HG02571 (cell line): ENCODE data around the gene EIF4E1B.

Experiments used
- ATAC-seq: cut with Tn5 transposase; IDR thresholded peaks from one replicate; pipeline ENCODE4 v1.9.1; 2021; ENCODE audit warnings: mild to moderate bottlenecking, moderate library complexity; ENCODE audit not compliant: unreplicated experiment

The EIF4E1B gene

DNA sequence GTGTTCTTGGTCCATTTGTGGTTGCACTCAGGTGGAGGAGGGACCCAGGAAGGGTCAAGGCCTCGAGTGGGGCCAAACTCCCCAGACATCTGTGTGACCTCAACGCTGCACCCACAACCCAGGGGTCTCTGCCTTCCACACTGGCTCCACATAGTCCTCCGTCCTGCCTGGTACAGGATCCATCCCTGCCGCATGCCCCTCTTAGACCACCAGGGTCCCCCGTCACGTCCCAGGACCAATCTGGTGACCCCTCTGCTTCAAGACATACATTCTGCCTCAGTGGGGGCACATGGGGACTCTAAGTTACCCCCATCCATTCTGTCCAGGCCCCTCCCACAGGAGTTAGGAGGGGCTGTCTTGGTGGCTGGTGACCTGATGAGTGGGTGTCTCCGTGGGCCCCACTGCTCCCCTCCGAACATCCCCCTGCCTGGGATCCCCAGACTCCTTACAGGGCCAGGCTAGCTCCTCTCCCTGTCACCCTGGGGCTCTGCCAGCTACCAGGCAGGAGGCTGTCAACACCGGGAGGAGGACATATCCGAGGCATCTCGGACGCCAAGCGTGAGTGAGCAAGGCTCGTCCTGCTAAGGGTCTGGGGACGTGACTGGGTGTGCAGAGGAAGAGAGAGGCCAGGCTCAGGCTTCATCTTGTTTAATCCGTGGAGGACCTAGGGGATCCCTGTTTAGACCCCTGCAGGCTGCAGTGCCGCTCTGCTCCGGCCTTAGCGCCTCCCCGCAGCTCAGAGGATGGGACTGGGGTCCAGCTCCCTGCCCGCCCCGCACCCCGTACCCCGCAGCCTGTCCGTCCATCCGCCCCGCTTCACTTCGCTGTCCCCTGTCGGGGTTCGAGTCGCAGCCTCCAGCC lies 49.1 kb downstream of the EIF4E1B start:
- no peak for ATAC-seq

DNA sequence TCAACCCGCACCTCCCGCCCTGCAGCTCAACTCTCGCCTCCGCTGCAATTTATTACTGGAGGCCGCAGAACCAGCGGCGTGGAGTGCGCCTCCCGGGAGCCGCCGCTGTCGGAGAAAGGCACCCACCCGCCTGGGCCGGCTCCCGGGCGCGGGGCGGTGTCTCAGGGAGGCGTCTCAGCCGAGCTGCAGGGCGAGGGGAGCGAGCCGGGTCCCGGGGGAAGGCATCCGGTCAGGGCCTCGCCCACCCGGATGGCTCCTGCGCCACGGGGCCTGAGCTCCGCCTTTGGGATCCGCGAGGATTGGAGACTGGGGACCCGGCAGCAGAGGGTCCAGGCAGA lies 49.7 kb downstream of the EIF4E1B start:
- ATAC-seq: no peak

DNA sequence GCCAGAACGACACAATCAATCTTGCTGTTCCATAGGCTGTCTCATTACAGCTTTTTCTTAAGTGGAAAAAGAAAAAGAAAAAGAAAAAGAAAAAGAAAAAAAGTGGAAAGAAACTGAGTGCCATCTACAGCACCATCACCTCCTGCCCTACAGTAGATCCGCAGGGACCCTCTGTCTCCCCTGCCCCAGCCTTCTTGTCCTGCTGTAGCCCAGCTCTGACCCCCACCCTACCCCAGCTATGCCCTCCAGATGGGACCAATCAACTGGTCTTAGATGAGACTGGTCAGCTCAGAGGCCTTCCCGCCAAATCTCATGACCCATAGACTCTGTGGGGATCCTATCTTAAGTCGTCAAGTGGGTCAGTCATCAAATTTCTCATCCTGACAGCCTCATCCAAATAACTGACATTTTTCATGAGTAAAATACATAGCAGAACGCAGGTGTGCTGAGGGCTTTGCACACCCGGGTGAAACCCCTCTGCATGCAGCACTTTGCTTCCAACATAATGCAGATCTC lies 51.6 kb downstream of the EIF4E1B start:
- no peak for ATAC-seq

DNA sequence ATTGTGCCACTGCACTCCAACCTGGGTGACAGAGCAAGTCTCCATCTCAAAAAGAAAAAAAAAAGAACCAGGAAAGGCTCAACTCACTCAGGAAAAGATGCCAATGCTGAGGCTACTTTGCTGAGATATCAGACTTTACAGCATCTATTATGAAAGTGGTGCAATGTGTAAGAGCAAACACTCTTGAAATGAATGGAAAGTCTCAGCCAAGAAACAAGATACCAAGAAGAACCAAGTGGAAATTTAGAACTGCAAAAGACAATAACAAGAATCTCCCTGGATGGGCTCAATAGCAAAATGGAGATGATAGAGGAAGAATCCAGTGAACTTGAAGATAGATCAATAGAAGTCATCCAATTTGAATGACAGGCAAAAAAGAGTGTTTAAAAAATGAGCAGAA lies 54.5 kb downstream of the EIF4E1B start:
- no peak for ATAC-seq

DNA sequence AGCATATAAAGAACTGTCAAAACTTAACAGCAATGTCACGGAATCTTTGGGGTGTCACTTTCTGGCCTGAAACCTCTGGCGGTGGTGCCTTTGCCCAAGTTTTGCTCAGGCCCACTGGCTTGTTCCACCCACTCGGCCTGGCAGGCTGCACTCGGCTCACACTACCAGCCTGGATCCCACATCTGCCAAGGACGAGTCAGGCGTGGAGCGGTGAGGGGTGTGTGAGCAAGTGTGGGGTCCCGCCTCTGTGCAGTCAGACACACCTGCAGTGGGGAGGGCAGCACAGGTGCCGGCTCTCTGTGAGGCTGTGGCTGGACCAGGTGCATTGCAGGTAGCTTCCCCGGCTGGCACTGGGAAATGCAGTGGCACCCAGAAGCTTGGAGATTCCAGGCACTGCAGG lies 56.8 kb downstream of the EIF4E1B start:
- no peak for ATAC-seq

DNA sequence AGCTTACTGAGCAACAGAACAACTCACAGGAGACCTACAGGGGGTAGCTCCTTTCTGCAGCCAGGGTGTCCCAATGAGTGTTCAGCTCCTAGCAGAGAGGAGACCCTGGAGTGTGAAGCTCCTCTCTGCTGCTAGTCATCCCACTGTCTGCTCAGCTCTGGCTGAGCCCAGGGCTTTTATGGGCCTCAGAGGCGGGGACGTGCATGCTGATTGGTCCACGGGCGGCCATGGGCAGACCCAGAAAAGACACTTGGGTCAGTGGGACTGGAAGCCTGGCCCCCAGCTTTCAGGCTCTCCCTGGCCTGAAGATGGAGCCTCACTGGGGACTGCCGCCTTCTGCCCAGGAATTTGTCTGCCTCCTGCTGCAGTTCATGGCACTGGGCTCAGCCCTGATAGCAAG lies 57.4 kb downstream of the EIF4E1B start:
- no peak for ATAC-seq

DNA sequence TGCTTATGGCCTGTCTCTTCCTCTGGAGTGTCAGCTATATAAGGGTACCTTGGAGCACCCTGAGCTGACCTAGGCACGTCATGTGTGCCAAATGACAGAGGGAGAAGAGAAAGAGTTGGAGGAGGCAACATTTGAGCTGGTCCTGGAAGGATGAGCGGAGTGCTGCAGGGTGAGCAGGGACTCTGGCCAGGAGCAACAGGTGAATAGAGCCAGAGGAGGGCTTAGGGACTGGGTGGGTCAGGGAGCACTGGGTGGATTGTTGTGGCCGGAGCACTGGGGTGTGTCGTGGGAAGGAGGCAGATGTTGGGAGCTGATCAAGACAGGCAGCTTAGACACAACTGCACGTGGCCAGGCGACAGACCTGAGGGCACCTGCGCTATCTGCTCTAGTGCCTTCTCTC lies 60.4 kb downstream of the EIF4E1B start:
- ATAC-seq: no peak

DNA sequence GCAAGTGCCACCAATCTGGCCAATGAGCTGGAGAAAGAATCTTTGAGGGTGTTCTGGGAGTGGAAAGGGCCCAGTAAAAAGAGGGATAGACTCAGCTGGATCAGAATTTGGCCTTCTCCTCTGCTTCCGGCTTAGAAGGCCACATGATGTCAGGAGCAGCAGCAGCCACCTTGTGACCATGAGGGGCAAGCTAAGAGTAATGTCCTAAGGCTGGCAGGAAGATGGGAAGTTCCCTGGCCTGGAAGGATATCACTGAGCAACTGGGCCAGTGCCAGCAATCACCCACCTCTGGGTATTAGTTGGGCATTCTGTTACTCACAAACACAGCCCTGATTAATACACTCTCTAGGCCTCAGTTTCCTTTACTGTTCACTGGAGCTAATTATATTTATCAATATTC lies 61.0 kb downstream of the EIF4E1B start:
- no peak for ATAC-seq

DNA sequence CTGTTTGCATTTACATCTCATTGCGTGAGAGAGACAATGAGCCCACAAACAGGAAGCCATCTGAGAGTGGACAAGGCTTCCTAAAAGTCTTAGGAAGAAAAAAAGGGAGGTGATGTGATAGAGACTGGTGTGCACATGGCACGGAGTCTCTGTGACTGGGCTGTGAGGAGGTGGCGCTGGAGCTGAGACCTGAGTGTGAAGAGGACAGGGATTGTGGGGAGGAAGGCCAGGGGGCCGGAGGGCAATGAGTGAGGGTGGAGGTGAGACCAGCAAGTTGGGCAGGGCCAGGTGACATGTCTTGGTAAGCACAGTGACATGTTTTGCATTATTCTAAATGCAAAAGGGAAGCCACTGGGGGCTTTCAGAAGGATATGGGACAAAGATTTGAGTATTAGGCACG lies 61.9 kb downstream of the EIF4E1B start:
- no peak for ATAC-seq

DNA sequence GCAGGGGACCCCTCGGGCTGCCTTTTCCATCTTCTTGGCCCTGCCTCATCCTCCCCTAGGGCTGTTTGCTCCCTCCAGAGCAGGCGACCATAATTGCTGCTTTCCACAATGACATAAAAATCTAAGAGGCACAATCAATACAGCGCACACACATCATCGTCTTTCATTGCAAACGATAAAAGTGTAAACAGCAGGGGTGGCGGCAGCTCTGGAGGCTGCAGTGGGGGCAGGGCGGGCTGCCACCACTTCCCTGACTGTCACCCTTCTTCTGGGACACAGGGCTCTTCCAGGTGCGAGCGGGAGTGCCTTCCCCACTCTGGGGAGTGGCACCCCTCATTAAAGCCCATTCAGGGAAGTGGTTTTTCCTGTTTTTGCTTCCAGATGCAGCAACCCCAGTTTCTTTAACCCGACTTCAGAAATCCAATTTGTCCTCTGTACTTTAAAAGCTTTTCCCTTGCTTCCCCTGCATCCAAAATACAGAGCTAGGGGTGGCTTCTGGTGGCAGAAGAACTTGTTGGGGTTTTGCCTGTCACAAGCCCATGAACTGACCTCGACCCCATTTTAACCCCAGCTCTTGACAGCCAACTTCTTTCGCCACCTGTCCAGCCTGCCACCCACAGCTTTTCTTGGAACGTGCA lies 62.5 kb downstream of the EIF4E1B start:
- ATAC-seq: no peak

DNA sequence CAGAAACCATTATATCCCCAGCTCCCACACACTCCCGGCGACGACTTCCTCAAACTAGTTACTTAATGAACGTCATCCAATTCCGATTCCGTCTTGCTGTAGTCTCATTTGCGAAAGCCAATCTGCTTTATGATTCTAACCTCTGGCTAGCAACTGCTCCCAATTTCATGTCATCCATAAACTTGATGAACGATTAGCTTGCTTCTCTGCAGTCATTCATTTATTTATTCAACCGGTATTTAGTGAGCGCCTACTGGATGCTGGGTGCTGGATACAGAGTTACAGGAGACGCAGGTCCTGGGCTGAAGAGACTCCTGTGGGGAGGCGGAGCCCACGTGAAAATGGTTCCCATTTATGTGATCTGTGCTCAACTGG lies 63.0 kb downstream of the EIF4E1B start:
- no peak for ATAC-seq

DNA sequence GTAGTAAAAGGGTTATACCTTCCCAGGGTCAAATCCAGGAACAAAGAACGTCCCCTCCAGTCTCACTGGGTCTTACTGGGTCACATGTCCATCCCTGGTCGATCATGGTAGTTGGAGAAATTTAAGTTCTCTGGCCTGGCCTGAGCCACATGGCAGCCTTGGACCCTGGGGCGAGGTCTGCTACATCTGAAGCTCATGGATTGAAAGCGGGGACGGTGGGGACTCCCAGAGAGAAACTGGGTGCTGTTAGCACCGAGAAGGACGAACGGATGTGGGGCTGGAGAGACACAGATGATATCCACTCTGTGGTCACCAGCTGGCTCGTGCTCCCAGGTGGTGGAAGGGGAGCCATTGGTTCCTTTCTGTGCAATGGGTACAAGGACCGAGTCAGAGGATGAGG lies 63.7 kb downstream of the EIF4E1B start:
- no peak for ATAC-seq

DNA sequence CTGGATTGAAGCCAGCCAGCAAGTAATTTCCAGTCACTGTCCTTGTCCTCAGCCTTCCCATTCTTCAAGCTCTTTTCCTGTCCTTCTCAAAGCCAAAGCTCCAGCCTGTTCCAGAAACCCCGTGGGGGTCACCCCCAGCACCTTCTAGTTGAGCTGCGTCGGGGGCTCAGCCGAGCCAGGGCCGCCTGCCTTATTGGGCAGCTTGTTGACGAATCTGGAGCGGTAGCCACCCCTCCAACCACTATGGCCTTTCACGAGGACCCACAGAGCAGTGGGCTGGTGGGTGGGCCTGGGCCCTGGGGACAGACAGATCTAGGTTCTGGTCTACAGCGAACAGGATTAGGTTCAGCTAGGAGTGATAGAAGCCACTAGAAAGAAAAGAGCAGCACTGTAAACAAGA lies 64.2 kb downstream of the EIF4E1B start:
- ATAC-seq: no peak

DNA sequence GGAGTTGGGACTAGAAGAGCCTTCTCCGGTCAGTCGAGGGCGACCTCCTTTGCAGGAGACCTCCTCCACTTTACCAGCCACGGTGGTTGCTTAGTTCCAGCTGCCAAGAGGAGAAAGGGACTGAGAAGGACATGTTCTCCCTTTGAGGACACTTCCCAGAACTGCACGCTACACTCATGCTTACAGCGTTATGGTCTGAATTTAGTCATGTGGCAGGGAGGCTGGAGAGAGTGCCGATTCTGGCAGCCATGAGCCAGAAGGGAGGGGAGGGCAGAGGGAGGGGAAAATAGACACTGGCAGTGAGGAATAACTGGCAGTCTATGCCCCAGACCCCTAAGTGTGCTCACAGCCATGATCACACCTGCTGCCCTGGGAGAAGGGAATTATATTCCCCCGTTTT lies 64.6 kb downstream of the EIF4E1B start:
- no peak for ATAC-seq
